PFSK-1 (cell line): Measurements from ENCODE around the gene PTPRJ.

Experiments
- FOXP2 ChIP-seq: optimal IDR thresholded peaks from 2 replicates; pipeline ENCODE3; 2011; ENCODE audit warnings: borderline replicate concordance, control low read depth, inconsistent platforms; ENCODE audit not compliant: insufficient read depth; ENCODE audit errors: extremely low read length, extremely low read depth
- POLR2AphosphoS5 ChIP-seq: IDR thresholded peaks from 2 replicates; pipeline ENCODE4 v1.6.1; 2012; ENCODE audit warnings: low read depth, mild to moderate bottlenecking, control low read depth, low read length, moderate library complexity
- REST ChIP-seq, 2 experiments: IDR thresholded peaks; 2 replicates each; pipeline versions ENCODE4 v1.6.1 to v1.8.0; 2011 to 2012; ENCODE audit warnings: low read depth in 2 of 2, low read length in 2 of 2, control low read depth in 1 of 2, inconsistent platforms in 1 of 2, mild to moderate bottlenecking in 1 of 2, moderate library complexity in 1 of 2; ENCODE audit not compliant: insufficient read depth in 1 of 2
- SIN3A ChIP-seq: IDR thresholded peaks from 2 replicates; pipeline ENCODE4 v1.6.1; 2012; ENCODE audit warnings: mild to moderate bottlenecking, low read length, moderate library complexity, borderline replicate concordance; ENCODE audit not compliant: insufficient read depth
- TAF1 ChIP-seq: IDR thresholded peaks from 2 replicates; pipeline ENCODE4 v1.6.1; 2012; ENCODE audit warnings: low read length, control low read depth, borderline replicate concordance; ENCODE audit not compliant: insufficient read depth

GRCh38 chr11:48041877-48042695 lies 61.7 kb downstream of the PTPRJ start:
- TF ChIP-seq REST (IDR thresholded peaks at IDR 0.05; ENCODE audit: insufficient read depth in 1 of 2, low read depth in 2 of 2, low read length in 2 of 2) (no peak), POLR2AphosphoS5 (no peak), SIN3A (no peak), TAF1 (no peak), FOXP2 (no peak)
